GM12878 (cell line): ENCODE measurements around the gene DZIP1L. TPM values are rescaled to one million over a fixed set of nuclear protein-coding genes. Genes with fewer than 3 reads are reported as not detected.
A peak's percentile ranks its signal among the peaks of the same experiment; 100 is the strongest.

ENCODE experiments used
- ATAC-seq: fragments of 200-7000 bp; cut with Tn5 transposase; 3 replicates; pipeline ENCODE4 v1.9.1; 2020; ENCODE audit warnings: mild to moderate bottlenecking, moderate library complexity
- BruUV-seq: library from RNA; stranded (reverse); fragments of 400-500 nt; replicated peaks from 2 replicates; lab custom pipeline; 2021; lab: Mats Ljungman, UMichigan
- CTCF ChIA-PET: fragments of 300-600 bp; sonication (Branson Sonifier 250); formaldehyde crosslinking; extraction: SDS; loops from one replicate; lab custom pipeline; 2021; ENCODE audit warnings: inconsistent platforms; lab: Yijun Ruan, JAX
- POLR2A ChIA-PET: fragments of 350-600 bp; formaldehyde crosslinking; extraction: SDS; loops from one replicate; lab custom pipeline; 2021; ENCODE audit warnings: inconsistent platforms; lab: Charles Lee
- RAD21 ChIA-PET: fragments of 300-600 bp; sonication (Branson Sonifier 250); formaldehyde crosslinking; loops from one replicate; lab custom pipeline; 2023; ENCODE audit warnings: antibody characterized with exemption; ENCODE audit not compliant: unreplicated experiment; lab: Charles Lee
- SMC1A ChIA-PET: fragments of 300-600 bp; sonication (Branson Sonifier 250); formaldehyde crosslinking; loops from one replicate; lab custom pipeline; 2023; ENCODE audit not compliant: unreplicated experiment, uncharacterized antibody; lab: Charles Lee
- DNase-seq: peaks from one replicate; pipeline ENCODE4 v3.0.0-alpha.2; 2011; ENCODE audit warnings: low read depth, low spot score
- FAIRE-seq: peaks from 3 replicates; lab custom pipeline; 2011; peaks lifted over from hg19 to GRCh38; lab: Jason Lieb, UNC
- H2AFZ ChIP-seq: 2 replicates; pipeline ENCODE4 v1.6.0; 2011; ENCODE audit warnings: low read depth, low read length, control low read depth; ENCODE audit not compliant: control insufficient read depth
- H3K27ac ChIP-seq: 2 replicates; pipeline ENCODE4 v1.5.1; 2011; ENCODE audit warnings: control low read depth; ENCODE audit not compliant: control insufficient read depth, insufficient read depth
- H3K27me3 ChIP-seq, 2 experiments: replicated peaks in 1 of 2; 2 replicates each; pipeline versions ENCODE4 v1.6.0 to v1.6.1; 2011; ENCODE audit warnings: low read length in 1 of 2; ENCODE audit not compliant: control insufficient read depth in 2 of 2, insufficient read depth in 2 of 2
- H3K36me3 ChIP-seq, 2 experiments: 2 replicates each; pipeline ENCODE4 v1.5.1; 2011; ENCODE audit warnings: low read length in 1 of 2; ENCODE audit not compliant: control insufficient read depth in 2 of 2, insufficient read depth in 2 of 2
- H3K4me1 ChIP-seq: 2 replicates; pipeline ENCODE4 v1.6.1; 2011; ENCODE audit warnings: mild to moderate bottlenecking, low read length, moderate library complexity, mixed read lengths; ENCODE audit not compliant: control insufficient read depth, insufficient read depth
- H3K4me2 ChIP-seq: 2 replicates; pipeline ENCODE4 v1.6.0; 2011; ENCODE audit warnings: control low read depth; ENCODE audit not compliant: control insufficient read depth, insufficient read depth
- H3K4me3 ChIP-seq: fragments of 200-600 bp; sonication (generic); 2 replicates; pipeline ENCODE4 v1.5.1; 2016
- H3K79me2 ChIP-seq: 2 replicates; pipeline ENCODE4 v1.6.0; 2011; ENCODE audit warnings: low read length; ENCODE audit not compliant: control insufficient read depth, insufficient read depth
- H3K9ac ChIP-seq: 2 replicates; pipeline ENCODE4 v1.8.0; 2011; ENCODE audit warnings: low read length, control low read depth, mixed read lengths; ENCODE audit not compliant: control insufficient read depth, insufficient read depth
- H3K9me3 ChIP-seq: replicated peaks from 3 replicates; pipeline ENCODE4 v1.5.1; 2011; ENCODE audit warnings: mild to moderate bottlenecking, low read length; ENCODE audit not compliant: control insufficient read depth, insufficient read depth
- H4K20me1 ChIP-seq: 2 replicates; pipeline ENCODE4 v1.6.0; 2011; ENCODE audit not compliant: control insufficient read depth, insufficient read depth
- CTCF ChIP-seq, 3 experiments: IDR thresholded peaks in 2 of 3; conservative IDR thresholded peaks in 1 of 3; 2 replicates each; pipeline ENCODE4 v1.5.1; 2011; ENCODE audit warnings: low read depth in 3 of 3, low read length in 3 of 3, mild to moderate bottlenecking in 3 of 3, control low read depth in 2 of 3, moderate library complexity in 2 of 3, inconsistent platforms in 1 of 3, mixed read lengths in 1 of 3; ENCODE audit not compliant: control insufficient read depth in 2 of 3, insufficient read depth in 1 of 3; ENCODE audit errors: extremely low read depth in 1 of 3
- JUND ChIP-seq: IDR thresholded peaks from 2 replicates; pipeline ENCODE4 v1.6.1; 2012; ENCODE audit warnings: low read depth, mild to moderate bottlenecking, low read length, improper control_type of control experiment, moderate library complexity
- MTA2 ChIP-seq: fragments of 450-650 bp; IDR thresholded peaks from 2 replicates; pipeline ENCODE4 v1.6.1; 2016; ENCODE audit warnings: low read depth, mild to moderate bottlenecking, moderate library complexity
- RAD21 ChIP-seq: IDR thresholded peaks from 2 replicates; pipeline ENCODE4 v1.6.1; 2011; ENCODE audit warnings: mild to moderate bottlenecking, low read depth, low read length, moderate library complexity; ENCODE audit not compliant: insufficient read depth
- SMC3 ChIP-seq: IDR thresholded peaks from 2 replicates; pipeline ENCODE4 v1.6.1; 2011; ENCODE audit warnings: low read length, improper control_type of control experiment, borderline replicate concordance
- whole genome bisulfite sequencing: methylation state at CpG from one replicate; pipeline ENCODE4 v1.1.6; 2016; ENCODE audit warnings: low lambda C conversion rate; ENCODE audit not compliant: insufficient replicate concordance, insufficient coverage; ENCODE audit errors: missing lambda C conversion rate; 5-methylcytosine and 5-hydroxymethylcytosine counted together
- in situ Hi-C: fragments of 300-500 bp; cut with MboI; formaldehyde crosslinking; loops from 9 replicates; pipeline ENCODE4 v1.14.3; 2018; ENCODE audit warnings: mixed read lengths
- intact Hi-C: fragments of 100-400 bp; cut with micrococcal nuclease; formaldehyde crosslinking; loops from one replicate; pipeline ENCODE4 v1.14.2; 2022; ENCODE audit not compliant: unreplicated experiment
- polyA plus RNA-seq, 11 experiments: library from polyadenylated mRNA; depleted of rRNA in 4 of 11; unstranded in 6 of 11; stranded (reverse) in 5 of 11; fragments of >200 nt; fragmentation: Nextera tagmentation in 4 of 11; fragmentation: Illumina TruSeq in 1 of 11; extraction: Ambion mirVana in 4 of 11; extraction: Trizol in 1 of 11; gene quantifications; 1 replicate in 1 of 11; 2 replicates in 10 of 11; pipeline versions ENCODE4 v1.2.1 to v1.2.3, GENCODE V29; 2011 to 2016; ENCODE audit warnings: inconsistent platforms in 2 of 11, missing spikeins in 2 of 11, low read depth in 1 of 11
- total RNA-seq, 4 experiments: library from RNA; depleted of rRNA in 3 of 4; stranded (reverse); fragments of >200 nt in 3 of 4; fragmentation: Illumina TruSeq in 1 of 4; extraction: Trizol in 1 of 4; gene quantifications; 2 replicates each; pipeline versions ENCODE4 v1.2.1 to v1.2.3, GENCODE V29; 2013 to 2021

DZIP1L gene
- total and polyA plus RNA-seq, 10 of the 15 experiments (the other 5 are each of a cell fraction or from before 2014, with no cell fraction given) = not detected

GRCh38 chr3:138118612-138119422 lies 3.4 kb upstream of the DZIP1L start:
- ChIA-PET POLR2A (no interaction called here), RAD21 (interaction anchor here (0.9 to 2.5 kb wide), 4 partner anchors 45 to 53 kb away, joined by 3 to 11 read pairs (median 4); no protein-coding TSS in a partner anchor), SMC1A (interaction anchor here (0.6 to 3.8 kb wide), 5 partner anchors 45 to 1769 kb away, joined by 3 to 45 read pairs (median 3); no protein-coding TSS in a partner anchor), CTCF (interaction anchor here (0.6 to 3.0 kb wide), 22 partner anchors 11 to 1013 kb away, joined by 3 to 31 read pairs (median 4); partner anchors contain the start of gene A4GNT)
- FAIRE-seq (peak; percentile 71), ATAC-seq (peak; percentile 87), DNase-seq (peak; percentile 25)
- Histone ChIP-seq H3K36me3 (no peaks in the 10 kb centered on the region), H4K20me1 (no peaks in the 10 kb centered on the region), H3K27ac (no peak overlapping the region), H3K9me3 (no peaks in the 10 kb centered on the region), H2AFZ (no peak overlapping the region), H3K27me3 (peaks cover 2 to 8% of the 10 kb centered on the region in 2 experiments; a peak in 3 of 4 replicates), H3K4me3 (no peak overlapping the region), H3K9ac (no peak overlapping the region), H3K4me2 (no peak overlapping the region), H3K4me1 (no peaks in the 10 kb centered on the region), H3K79me2 (no peaks in the 10 kb centered on the region)
- intact Hi-C loops = loop anchor here (1.0 kb wide), 1 partner anchor 51 kb away; no protein-coding TSS in a partner anchor
- TF ChIP-seq SMC3 (peak; percentile 95), MTA2 (no peak), CTCF (IDR thresholded peaks at IDR 0.05 in 2 of 3, conservative IDR thresholded peaks at IDR 0.05 in 1 of 3; ENCODE audit: control insufficient read depth in 2 of 3, extremely low read depth in 1 of 3, insufficient read depth in 1 of 3, low read depth in 3 of 3, low read length in 3 of 3) (peak; percentile 86 to 92 (median 86)), JUND (no peak), RAD21 (peak; percentile 88)
- in situ Hi-C loops = loop anchor here (5.0 kb wide), 1 partner anchor 52 kb away; no protein-coding TSS in a partner anchor
- WGBS = 6% methylated on average over 8 of the region's 8 CpGs
- no TSS peak for BruUV-seq
